Natural killer cell treated with Interleukin-12 subunit alpha and Interleukin-12 subunit beta and Interleukin-15 and Interleukin-18, amount 100 ng/mL, for 72 hours (primary cell): ENCODE measurements around the gene ATF1. TPM values are rescaled to one million over a fixed set of nuclear protein-coding genes. Genes with fewer than 3 reads are reported as not detected.
A peak's percentile ranks its signal among the peaks of the same experiment; 100 is the strongest.
"Not testable (repeated sequence)": the region's sequence is repeated elsewhere in the genome, so short reads cannot be mapped to it uniquely, and the experiment has no call there.

ENCODE experiments used
- ATAC-seq, 2 donors: fragments of 150-1000 bp; cut with Tn5 transposase in 1 of 2; sonication (Bioruptor Pico), chemical (Tn5 transposase) in 1 of 2; 2 replicates each; pipeline ENCODE4 v1.10.0; 2021
- DNase-seq: peaks from one replicate; pipeline ENCODE4 v3.0.0; 2022; ENCODE audit warnings: low spot score
- H3K27ac Mint-ChIP-seq, 2 donors: 1 replicate in 1 of 2; 2 replicates in 1 of 2; pipeline ENCODE4 v1.8.0; 2022; ENCODE audit warnings: mixed read lengths in 2 of 2, mild to moderate bottlenecking in 1 of 2, moderate library complexity in 1 of 2
- H3K27me3 Mint-ChIP-seq, 2 donors: 1 replicate in 1 of 2; 2 replicates in 1 of 2; pipeline ENCODE4 v1.8.0; 2022; ENCODE audit warnings: mixed read lengths in 2 of 2
- H3K36me3 Mint-ChIP-seq: one replicate; pipeline ENCODE4 v1.8.0; 2022; ENCODE audit warnings: mixed read lengths
- H3K4me1 Mint-ChIP-seq, 2 donors: 1 replicate in 1 of 2; 2 replicates in 1 of 2; pipeline ENCODE4 v1.8.0; 2022; ENCODE audit warnings: low read depth in 2 of 2, mixed read lengths in 2 of 2, mild to moderate bottlenecking in 1 of 2
- H3K4me3 Mint-ChIP-seq: one replicate; pipeline ENCODE4 v1.8.0; 2022; ENCODE audit warnings: mixed read lengths
- H3K9me3 Mint-ChIP-seq: 2 replicates; pipeline ENCODE4 v1.8.0; 2022; ENCODE audit warnings: mixed read lengths
- total RNA-seq, 2 donors: library from RNA; stranded (reverse); gene quantifications; one replicate each; pipeline ENCODE4 v1.2.3, GENCODE V29; 2022

ATF1 gene
- total RNA-seq, 2 donors from 2014 or later: 35.4 to 37.3 TPM

DNA sequence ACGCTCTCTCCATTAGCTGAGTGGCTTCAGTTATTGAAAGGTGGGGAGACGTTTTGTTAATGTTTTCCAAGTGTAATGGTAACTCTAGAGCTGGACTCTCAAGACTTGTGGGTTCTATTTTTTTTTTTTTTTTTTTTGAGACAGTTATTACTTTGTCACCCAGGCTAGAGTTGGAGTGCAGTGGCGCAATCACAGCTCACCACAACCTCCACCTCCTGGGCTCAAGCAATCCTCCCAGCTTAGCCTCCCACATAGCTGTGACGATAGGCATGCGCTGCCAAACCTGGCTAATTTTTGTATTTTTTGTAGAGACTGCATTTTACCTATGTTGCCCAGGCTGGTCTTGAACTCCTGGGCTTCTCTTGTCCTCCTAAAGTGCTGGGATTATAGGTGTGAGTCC, 26.2 kb downstream of the ATF1 start:
- H3K4me3 Mint-ChIP-seq: no peak overlapping the region
- H3K27me3 Mint-ChIP-seq: no peaks in the 10 kb centered on the region
- DNase-seq: no peak
- peaks cover 21 to 24% of the 10 kb centered on the region in 2 donors for H3K4me1 Mint-ChIP-seq
- peaks cover 11% of the 10 kb centered on the region for H3K36me3 Mint-ChIP-seq
- ATAC-seq: no peak
- H3K27ac Mint-ChIP-seq: peak overlapping the region; percentile 45 to 46
- no peaks in the 10 kb centered on the region for H3K9me3 Mint-ChIP-seq

DNA sequence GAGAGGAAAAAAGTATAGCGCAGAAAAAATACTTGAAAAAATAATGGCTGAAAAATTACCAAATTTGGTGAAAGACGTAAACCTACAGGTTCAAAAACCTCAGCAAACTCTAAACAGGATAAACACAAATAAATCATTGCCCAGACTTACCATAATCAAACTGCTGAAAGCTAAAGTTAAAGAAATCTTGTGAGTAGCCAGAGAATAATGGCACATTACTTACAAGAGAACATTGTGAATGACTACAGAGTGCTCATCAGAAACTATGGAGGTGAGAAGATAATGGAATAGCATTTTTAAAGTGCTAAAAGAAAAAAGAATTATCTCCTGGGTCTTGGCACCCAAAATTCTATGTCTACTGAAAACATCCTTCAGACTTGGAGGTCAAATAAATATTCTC, 36.0 kb downstream of the ATF1 start:
- peaks cover 0 to 8% of the 10 kb centered on the region in 2 donors for H3K4me1 Mint-ChIP-seq
- H3K36me3 Mint-ChIP-seq: peaks cover 26% of the 10 kb centered on the region
- H3K9me3 Mint-ChIP-seq: no peaks in the 10 kb centered on the region
- no peak overlapping the region for H3K27ac Mint-ChIP-seq
- DNase-seq (no peak), ATAC-seq (no peak)
- no peak overlapping the region for H3K4me3 Mint-ChIP-seq
- no peaks in the 10 kb centered on the region for H3K27me3 Mint-ChIP-seq

DNA sequence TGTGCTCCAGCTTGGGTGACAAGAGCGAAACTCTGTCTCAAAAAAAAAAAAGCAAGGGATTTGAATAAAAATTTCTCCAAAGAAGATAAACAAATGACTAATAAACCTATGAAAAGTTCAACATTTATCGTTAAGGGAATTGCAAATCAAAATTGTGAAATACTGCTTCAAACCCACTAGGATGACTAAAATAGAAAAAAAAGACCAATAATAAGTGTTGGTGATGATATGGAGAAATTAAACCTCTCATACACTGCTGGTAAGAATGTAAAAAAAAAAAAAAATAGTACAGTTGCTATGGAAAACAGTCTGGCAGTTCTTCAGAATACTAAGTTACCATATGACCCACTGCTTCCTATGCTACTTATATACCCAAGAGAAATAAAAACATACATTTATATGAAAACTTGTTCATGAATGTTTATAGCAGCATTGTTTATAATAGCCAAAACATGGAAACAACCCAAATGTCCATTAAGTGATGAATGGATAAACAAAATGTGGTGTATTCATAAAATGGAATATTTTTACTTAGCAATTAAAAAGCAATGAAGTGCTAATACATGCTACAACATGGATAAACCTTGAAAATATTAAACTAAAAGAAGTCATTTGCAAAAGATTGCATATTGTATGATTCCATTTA, 39.5 kb downstream of the ATF1 start:
- Mint-ChIP-seq H3K36me3 (peaks cover 18% of the 10 kb centered on the region), H3K27me3 (no peaks in the 10 kb centered on the region), H3K4me3 (no peak overlapping the region), H3K9me3 (no peaks in the 10 kb centered on the region), H3K4me1 (peaks cover 0 to 2% of the 10 kb centered on the region in 2 donors), H3K27ac (no peak overlapping the region)
- ATAC-seq (no peak), DNase-seq (no peak)

DNA sequence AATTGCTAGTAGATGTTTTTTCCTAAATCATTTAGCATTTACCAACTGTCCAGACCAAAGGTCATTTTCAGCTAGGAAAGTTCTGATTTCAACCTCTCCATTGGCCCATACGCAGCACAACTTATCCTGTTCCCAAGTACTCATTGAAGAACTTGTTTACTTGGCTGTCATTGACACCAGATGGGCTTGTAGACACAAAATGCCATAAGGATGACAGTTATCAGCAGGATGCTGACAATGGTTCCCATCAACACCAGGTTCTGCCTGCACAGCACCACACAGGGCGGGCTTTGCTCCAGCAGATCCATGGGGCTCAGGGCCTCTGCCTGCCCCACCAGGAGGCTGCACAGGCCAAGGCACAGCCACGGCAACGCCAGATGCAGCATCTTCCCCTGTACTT, 42.3 kb downstream of the ATF1 start:
- Mint-ChIP-seq H3K27me3 (no peaks in the 10 kb centered on the region), H3K9me3 (no peaks in the 10 kb centered on the region), H3K27ac (no peak overlapping the region), H3K4me1 (peaks cover 0 to 2% of the 10 kb centered on the region in 2 donors), H3K4me3 (no peak overlapping the region), H3K36me3 (peaks cover 9% of the 10 kb centered on the region)
- no peak for DNase-seq
- no peak for ATAC-seq

GRCh38 chr12:50809131-50809530, 45.2 kb downstream of the ATF1 start:
- not testable (repeated sequence) for DNase-seq, H3K9me3 Mint-ChIP-seq, ATAC-seq, H3K27ac Mint-ChIP-seq, H3K27me3 Mint-ChIP-seq, H3K4me3 Mint-ChIP-seq, H3K4me1 Mint-ChIP-seq
- H3K36me3 Mint-ChIP-seq: peaks cover 20% of the 10 kb centered on the region

- H3K4me1 Mint-ChIP-seq, DNase-seq, H3K4me3 Mint-ChIP-seq, H3K27me3 Mint-ChIP-seq, H3K9me3 Mint-ChIP-seq, H3K27ac Mint-ChIP-seq, ATAC-seq: not testable (repeated sequence)
- H3K36me3 Mint-ChIP-seq: peaks cover 36% of the 10 kb centered on the region
These were observed 51.0 kb downstream of the ATF1 start for GRCh38 chr12:50814921-50815320.

DNA sequence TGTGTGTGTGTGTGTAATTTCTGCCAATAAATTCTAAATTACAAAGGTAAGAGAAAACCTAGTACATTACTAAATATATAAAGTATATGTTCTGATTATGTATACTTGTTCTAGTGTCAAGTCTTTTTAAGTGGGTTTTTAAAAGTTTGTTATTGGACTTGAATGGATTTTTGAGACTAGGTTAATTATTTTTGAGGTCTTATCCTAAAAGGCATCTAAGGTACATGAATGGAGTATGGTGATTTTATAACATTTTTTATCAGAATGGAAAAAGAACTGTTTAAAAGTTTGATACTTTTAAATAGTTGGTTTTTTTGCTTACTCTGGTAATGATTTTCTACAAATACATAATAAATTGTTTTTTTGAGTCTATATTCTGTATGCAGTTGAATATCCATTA, 56.3 kb downstream of the ATF1 start:
- Mint-ChIP-seq H3K36me3 (peaks cover 16% of the 10 kb centered on the region), H3K9me3 (no peaks in the 10 kb centered on the region), H3K27ac (no peak overlapping the region), H3K4me3 (no peak overlapping the region), H3K27me3 (no peaks in the 10 kb centered on the region), H3K4me1 (peaks cover 3 to 4% of the 10 kb centered on the region in 2 donors)
- DNase-seq (no peak), ATAC-seq (no peak)

DNA sequence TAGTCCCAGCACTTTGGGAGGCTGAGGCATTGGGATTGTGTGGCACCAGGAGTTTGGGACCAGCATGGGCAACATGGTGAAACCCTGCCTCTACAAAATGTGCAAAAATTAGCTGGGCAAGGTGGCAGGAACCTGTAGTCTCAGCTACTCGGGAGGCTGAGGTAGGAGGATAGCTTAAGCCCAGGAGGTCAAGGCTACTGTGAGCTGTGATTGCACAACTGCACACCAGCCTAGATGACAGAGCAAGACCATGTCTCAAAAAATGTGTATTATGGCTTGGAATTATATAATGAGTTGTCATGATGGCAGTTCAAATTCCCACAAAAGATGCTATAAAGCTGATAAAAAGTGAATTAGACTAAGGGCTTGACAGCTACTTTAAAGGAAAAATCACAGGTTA, 58.2 kb downstream of the ATF1 start:
- Mint-ChIP-seq H3K4me1 (peaks cover 3 to 6% of the 10 kb centered on the region in 2 donors), H3K27me3 (no peaks in the 10 kb centered on the region), H3K36me3 (peaks cover 1% of the 10 kb centered on the region), H3K27ac (no peak overlapping the region), H3K9me3 (no peaks in the 10 kb centered on the region), H3K4me3 (no peak overlapping the region)
- DNase-seq (no peak), ATAC-seq (no peak)

DNA sequence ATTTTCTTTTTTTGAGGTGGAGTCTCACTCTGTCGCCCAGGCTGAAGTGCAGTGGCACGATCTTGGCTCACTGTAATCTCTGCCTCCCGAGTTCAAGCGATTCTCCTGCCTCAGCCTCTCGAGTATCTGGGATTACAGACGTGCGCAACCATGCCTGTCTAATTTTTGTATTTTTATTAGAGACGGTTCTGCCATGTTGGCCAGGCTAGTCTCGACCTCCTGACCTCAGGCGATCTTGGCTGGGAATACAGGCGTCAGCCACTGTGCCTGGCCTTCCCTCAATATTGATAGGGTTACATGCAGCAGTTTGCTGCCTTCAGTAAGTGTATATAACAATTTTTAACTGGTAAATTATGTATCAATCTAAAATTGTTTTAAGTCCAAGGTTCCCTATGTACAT, 59.8 kb downstream of the ATF1 start:
- not testable (repeated sequence) for DNase-seq, H3K9me3 Mint-ChIP-seq, H3K4me3 Mint-ChIP-seq

DNA sequence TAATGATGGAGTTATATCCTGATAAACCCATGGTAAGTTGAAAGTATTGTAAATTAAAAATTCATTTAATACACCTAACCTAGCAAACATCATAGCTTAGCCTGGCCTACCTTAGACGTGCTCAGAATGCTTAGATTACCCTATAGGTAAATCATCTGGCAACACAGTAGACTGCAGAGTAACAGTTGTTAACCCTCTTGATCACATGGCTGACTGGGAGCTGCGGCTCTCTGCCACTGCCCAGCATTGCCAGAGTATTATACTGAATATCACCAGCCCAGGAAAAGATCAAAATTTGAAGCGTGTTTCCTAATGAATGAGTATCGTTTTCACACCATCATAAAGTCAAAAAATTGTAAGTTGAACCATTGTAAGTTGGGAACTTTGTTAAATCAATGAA, 61.0 kb downstream of the ATF1 start:
- no peaks in the 10 kb centered on the region for H3K9me3 Mint-ChIP-seq
- H3K4me3 Mint-ChIP-seq: no peak overlapping the region
- H3K4me1 Mint-ChIP-seq: peaks cover 3 to 6% of the 10 kb centered on the region in 2 donors
- no peak for DNase-seq
- no peaks in the 10 kb centered on the region for H3K27me3 Mint-ChIP-seq
- no peaks in the 10 kb centered on the region for H3K36me3 Mint-ChIP-seq
- H3K27ac Mint-ChIP-seq: peak overlapping the region; percentile 35 to 79
- no peak for ATAC-seq

More for the DNA sequence above, 59.8 kb downstream of the ATF1 start:
- ATAC-seq, H3K36me3 Mint-ChIP-seq, H3K27ac Mint-ChIP-seq, H3K4me1 Mint-ChIP-seq, H3K27me3 Mint-ChIP-seq: not testable (repeated sequence)

DNA sequence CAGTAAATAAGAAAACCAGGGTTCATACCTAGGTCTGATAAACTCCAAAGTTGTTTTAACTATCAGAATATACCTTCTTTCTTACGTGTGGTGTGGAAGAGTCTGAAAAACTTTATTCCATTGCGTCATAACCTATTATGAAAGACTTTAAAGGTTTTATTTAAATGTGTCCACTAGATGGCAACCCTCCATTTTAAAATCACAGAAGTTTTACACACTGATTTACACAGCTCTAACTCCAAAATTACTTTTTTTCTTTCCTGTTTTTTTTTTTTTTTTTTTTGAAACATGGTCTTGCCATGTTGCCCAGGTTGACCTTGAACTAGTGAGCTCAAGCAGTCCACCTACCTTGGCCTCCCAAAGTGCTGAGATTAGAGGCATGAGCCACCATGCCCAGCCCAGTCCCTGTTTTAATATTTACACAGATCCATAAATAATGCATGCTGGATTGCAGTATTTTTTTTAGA, 61.5 kb downstream of the ATF1 start:
- peaks cover 3 to 6% of the 10 kb centered on the region in 2 donors for H3K4me1 Mint-ChIP-seq
- no peak overlapping the region for H3K4me3 Mint-ChIP-seq
- ATAC-seq (peak; percentile 44 to 62), DNase-seq (no peak)
- no peaks in the 10 kb centered on the region for H3K36me3 Mint-ChIP-seq
- H3K9me3 Mint-ChIP-seq: no peaks in the 10 kb centered on the region
- peak overlapping the region; percentile 35 to 79 for H3K27ac Mint-ChIP-seq
- H3K27me3 Mint-ChIP-seq: no peaks in the 10 kb centered on the region

GRCh38 chr12:50828121-50828520, 64.2 kb downstream of the ATF1 start:
- H3K4me1 Mint-ChIP-seq: peaks cover 3 to 6% of the 10 kb centered on the region in 2 donors
- ATAC-seq (no peak), DNase-seq (no peak)
- peaks cover under 1% of the 10 kb centered on the region for H3K36me3 Mint-ChIP-seq
- H3K27ac Mint-ChIP-seq: no peak overlapping the region
- no peaks in the 10 kb centered on the region for H3K9me3 Mint-ChIP-seq
- no peak overlapping the region for H3K4me3 Mint-ChIP-seq
- H3K27me3 Mint-ChIP-seq: no peaks in the 10 kb centered on the region

GRCh38 chr12:50828886-50829285, 65.0 kb downstream of the ATF1 start:
- ATAC-seq (no peak), DNase-seq (no peak)
- Mint-ChIP-seq H3K27ac (no peak overlapping the region), H3K4me1 (peaks cover 6 to 9% of the 10 kb centered on the region in 2 donors), H3K4me3 (no peak overlapping the region), H3K36me3 (peaks cover 6% of the 10 kb centered on the region), H3K27me3 (no peaks in the 10 kb centered on the region), H3K9me3 (no peaks in the 10 kb centered on the region)

DNA sequence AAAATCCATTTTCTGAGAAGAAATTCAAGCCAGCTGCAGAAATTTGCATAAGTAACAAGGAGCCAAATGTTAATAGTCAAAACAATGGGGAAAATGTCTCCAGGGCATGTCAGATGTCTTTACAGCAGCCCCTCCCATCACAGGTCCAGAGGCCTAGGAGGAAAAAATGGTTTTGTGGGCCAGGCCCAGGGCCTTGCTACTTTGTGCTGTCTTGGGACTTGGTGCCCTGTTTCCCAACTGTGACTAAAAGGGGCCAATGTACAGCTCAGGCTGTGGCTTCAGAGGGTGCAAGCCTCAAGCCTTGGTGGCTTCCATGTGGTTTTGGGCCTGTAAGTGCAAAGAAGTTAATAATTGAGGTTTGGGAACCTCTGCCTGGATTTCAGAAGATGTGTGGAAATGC, 69.9 kb downstream of the ATF1 start:
- not testable (repeated sequence) for H3K36me3 Mint-ChIP-seq, ATAC-seq, H3K4me1 Mint-ChIP-seq, H3K4me3 Mint-ChIP-seq, H3K9me3 Mint-ChIP-seq, H3K27me3 Mint-ChIP-seq, DNase-seq, H3K27ac Mint-ChIP-seq

- Mint-ChIP-seq H3K4me3 (no peak overlapping the region), H3K27me3 (peaks cover 12 to 14% of the 10 kb centered on the region in 2 donors), H3K9me3 (peaks cover 4% of the 10 kb centered on the region), H3K4me1 (peaks cover 0 to 7% of the 10 kb centered on the region in 2 donors), H3K27ac (no peak overlapping the region), H3K36me3 (no peaks in the 10 kb centered on the region)
- no peak for DNase-seq
- no peak for ATAC-seq
These were observed 75.1 kb downstream of the ATF1 start for GRCh38 chr12:50839042-50839441.
